Epidermal melanocyte (primary cell): ENCODE data around the gene NR3C1.

Source experiments
- DNase-seq: peaks from one replicate; pipeline ENCODE4 v3.0.0; 2011; ENCODE audit warnings: low spot score; ENCODE audit not compliant: insufficient read length

NR3C1 gene

GRCh38 chr5:143403593-143404415 lies at the start of gene NR3C1:
Gene NR3C1, minus strand, starts transcription at chr5:143403686. Its CDS starts 2,847 bp downstream, at chr5:143400839.
- peak; percentile 38 for DNase-seq

GRCh38 chr5:143449772-143450171 lies 46.3 kb upstream of the NR3C1 start:
- no peak for DNase-seq

GRCh38 chr5:143448518-143448917 lies 45.0 kb upstream of the NR3C1 start:
- no peak for DNase-seq

- DNase-seq = no peak
Observed at GRCh38 chr5:143447983-143448382, 44.5 kb upstream of the NR3C1 start.

DNA sequence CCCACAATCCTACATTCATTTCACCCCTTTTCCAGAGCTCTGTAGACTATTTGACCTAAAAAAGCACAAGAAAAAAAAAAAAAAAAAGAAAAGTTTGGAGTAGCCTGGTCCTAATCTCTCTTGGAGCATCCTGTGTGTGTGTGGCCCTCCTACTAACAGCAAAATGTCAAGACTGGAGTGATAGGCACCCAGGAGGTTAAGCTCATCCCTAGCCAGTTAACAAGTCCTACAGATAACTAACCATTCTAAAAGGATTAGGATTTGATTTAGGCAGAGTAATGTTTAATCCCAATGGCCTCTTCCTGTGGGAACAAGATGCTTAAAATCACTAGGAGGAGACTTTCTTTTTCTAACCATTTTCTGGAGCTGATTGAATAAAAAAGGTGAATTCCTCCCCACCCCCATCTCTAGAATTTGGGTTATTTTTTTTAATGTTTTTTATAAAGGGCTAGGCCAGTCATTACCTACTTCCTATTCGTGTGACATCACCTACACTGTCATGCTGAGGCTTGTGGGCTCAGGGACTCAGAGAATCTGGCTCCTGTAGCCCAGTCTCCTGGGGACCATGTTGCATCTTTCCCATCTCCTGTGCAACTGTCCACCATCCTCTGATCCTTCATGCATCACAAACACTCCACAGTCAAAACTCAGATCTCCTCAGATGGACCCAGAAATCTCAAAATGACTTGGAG lies 43.2 kb upstream of the NR3C1 start:
- no peak for DNase-seq

DNA sequence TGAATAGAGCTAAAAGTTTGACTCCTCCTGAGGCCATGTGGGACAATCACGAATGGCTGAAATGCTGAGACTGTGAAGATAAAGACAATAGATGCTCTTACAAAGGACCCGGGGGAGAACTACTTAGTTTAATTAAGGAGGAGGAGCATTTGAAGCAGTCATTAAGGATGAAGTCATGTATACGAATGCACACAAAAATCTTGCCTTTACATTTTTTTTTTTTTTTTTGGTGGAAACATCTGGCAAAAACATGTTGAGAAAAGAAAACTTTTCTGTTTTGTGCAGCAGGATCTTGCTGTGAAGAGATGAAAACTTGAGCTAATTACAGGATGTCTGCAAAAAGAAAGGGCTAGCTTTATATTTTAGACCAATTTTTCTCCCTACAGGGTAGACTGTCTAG lies 42.3 kb upstream of the NR3C1 start:
- DNase-seq = no peak

- no peak for DNase-seq
Observed at GRCh38 chr5:143443330-143443729, 39.8 kb upstream of the NR3C1 start.

- no peak for DNase-seq
Observed at GRCh38 chr5:143442385-143442784, 38.9 kb upstream of the NR3C1 start.

GRCh38 chr5:143440448-143441115 lies 37.1 kb upstream of the NR3C1 start:
- no peak for DNase-seq

DNA sequence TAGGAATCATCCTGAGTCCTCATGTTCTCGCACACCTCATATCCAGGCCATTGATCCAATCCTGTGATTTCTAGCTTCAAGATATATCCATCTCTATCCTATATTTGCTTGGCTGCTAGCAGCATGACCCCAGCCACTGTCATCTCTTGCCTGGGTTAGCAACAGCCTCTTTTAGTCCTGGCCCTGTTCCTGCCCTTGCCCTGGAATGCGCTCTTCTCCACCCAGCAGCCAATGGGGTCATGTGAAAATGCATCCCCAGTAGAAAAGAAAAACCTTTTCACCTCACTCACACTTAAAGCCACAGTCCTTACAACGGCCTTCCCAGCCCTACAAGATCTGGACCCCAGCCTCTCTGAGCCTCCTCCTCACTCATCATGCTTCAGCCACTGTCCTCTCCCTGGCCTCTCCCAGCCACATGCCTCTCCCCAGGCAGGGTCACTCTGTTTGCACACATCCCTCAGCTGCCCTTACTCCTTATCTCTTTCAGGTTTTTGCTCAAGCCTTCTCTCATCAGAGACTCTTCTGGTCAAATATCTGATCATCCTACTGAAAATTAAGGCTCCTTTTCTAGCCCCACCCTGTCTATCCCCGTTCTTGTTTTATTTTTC lies 34.3 kb upstream of the NR3C1 start:
- DNase-seq = no peak

DNA sequence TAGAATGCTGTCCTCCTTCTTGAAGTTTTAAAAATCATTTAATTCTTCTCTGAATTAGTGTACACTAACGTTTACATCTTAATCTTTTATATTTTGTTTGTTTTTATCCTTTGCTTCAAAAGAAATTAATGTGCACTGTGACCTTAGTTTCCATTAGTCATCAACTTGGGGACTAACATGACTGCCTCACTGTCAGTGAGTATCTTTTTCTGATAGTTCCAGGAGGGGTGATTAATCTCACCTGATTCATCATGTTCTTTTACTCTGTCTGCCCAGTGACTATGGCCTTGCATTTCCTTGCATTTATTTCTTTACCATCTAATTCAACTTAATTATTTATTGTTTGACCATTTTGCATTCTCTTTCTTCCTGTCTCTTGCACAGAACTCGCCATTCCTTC lies 33.4 kb upstream of the NR3C1 start:
- no peak for DNase-seq

GRCh38 chr5:143435210-143435657 lies 31.7 kb upstream of the NR3C1 start:
- DNase-seq = no peak

DNA sequence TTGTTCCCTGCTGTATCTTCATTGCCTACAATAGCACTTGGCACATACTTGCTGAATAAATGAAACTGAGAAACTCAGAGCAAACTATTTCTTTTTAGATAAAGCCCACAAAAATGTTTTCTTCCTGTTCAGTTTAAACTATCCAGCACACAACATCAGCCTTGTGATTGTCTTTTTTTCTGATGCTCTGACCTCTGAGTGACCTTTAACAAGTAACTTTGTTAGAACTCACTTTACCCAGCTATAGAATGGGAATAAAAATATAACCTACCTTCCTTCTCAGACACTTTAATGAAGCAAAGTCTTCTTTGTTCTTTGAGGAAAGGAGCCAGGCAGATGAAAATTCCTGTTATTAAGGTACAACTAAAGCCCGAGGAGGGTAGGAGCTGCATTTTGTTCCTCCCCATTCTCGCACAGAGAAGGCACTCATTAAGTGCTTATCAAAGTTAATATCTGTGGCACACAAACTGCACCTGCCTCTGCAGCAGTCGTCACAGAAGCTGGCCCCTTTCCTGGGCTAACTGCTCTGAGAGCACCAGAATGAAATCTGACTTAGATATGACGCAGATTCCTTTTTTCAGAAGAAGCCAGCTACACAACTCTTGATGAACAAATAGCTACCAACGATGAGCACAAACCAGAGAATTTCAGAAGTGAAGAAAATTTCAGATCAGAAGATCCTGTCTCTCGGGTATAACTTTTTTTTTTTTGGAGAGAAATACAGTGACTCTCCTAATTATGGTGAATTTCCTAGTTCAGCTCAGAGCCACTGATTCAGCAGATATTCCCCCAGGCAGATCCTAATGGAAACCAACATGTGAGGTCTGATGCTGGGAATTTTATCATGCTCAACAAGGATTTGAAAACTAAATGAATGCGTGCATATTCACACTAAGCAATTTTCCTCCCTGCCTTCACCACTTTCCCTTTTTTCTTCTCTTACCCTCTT lies 31.0 kb upstream of the NR3C1 start:
- peak; percentile 32 for DNase-seq

- no peak for DNase-seq
Observed at GRCh38 chr5:143433670-143434069, 30.2 kb upstream of the NR3C1 start.

DNA sequence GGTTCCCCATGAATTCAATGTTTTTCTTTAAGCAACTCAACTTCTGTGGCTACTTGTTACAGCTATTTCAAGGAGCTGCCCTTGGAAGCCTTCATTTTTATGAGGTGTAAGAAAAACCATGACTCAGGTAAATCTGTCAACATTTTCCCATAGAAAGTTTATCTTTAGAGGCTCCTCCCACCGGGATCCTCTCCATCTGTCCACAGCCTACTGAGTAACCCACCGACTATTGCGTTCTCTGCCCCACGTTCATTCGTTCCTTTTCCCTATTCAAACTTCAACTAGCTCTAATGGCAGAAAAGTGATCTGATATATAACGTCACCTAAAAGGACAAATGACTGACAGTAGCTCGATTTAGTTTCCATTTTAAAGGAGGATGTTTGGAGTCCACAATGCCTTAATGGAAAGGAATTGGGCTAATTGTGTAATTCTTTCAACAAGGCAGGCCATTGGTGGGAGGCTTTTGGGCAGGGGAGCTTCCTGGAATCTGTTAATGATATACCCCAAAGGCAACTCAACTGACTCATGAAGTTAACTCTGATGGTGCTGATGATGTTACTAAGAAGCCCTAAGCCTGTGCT lies 29.3 kb upstream of the NR3C1 start:
- DNase-seq = no peak

GRCh38 chr5:143431789-143432188 lies 28.3 kb upstream of the NR3C1 start:
- DNase-seq = no peak

DNA sequence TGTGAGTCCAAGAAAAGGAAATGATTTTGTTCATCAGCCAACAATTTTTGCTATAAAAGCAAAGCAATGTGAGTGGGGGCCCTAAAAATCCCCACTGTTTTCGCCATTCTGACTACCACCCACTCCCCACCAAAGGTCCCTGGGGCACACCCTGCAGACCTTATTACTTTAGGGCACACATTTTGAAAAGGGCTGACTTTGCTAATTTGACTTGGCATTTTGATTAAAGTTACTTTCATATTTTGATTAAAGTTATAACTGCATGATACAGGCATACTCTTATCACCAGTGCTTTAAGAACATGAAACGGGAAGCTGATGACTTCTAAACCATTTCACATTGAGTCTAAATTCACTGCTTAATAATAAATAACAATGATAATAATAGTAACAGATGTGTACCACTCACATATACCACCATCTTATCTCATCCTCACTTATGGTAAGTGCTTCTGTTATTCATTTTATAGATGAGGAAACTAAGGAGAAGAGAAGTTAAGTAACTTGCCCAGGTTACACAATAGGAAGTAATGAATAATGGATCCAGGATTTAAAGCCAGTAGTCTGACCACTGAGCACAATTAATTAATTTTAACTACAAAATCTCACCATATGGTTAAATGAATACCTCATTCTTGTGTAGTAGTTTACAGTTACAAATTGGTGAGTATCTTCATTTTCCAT lies 25.4 kb upstream of the NR3C1 start:
- DNase-seq = no peak

- no peak for DNase-seq
Observed at GRCh38 chr5:143428155-143428554, 24.7 kb upstream of the NR3C1 start.

DNA sequence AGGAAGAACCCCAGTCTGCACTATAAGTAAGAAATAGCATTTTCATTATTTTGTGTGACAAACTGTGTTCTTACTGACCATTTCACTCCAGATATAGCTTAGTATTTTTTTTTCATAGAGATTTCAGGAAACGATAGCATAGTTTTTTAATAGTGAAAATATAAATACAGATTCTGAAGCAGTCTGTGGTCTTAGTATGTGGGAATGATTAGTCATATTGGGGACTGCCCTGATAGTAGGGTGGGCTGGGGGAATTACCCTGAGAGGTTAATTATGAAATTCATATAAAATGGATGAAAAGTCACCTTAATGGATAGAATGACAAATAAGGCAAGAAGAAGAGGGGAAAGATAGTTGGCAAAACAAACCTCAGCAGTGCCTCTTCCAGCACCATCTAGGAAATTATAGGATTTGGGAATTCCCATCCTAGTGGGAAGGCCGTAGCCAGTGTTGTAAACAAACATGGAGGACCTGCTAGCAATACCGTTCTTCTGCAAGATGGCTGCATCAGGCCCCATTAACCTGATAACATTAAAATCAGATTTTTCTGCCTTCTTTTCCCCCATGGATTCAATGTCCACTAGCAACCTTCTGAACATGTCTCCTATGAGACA lies 23.7 kb upstream of the NR3C1 start:
- no peak for DNase-seq
